ENCODE measurements around the gene MPP3. TPM values are rescaled to one million over a fixed set of nuclear protein-coding genes. Genes with fewer than 3 reads are reported as not detected.
"Not testable (repeated sequence)": the region's sequence is repeated elsewhere in the genome, so short reads cannot be mapped to it uniquely, and the experiment has no call there.

The MPP3 gene
- total and polyA plus RNA-seq, 10 of the 15 experiments (the other 5 are each of a cell fraction or from before 2014, with no cell fraction given), result not detected

DNA sequence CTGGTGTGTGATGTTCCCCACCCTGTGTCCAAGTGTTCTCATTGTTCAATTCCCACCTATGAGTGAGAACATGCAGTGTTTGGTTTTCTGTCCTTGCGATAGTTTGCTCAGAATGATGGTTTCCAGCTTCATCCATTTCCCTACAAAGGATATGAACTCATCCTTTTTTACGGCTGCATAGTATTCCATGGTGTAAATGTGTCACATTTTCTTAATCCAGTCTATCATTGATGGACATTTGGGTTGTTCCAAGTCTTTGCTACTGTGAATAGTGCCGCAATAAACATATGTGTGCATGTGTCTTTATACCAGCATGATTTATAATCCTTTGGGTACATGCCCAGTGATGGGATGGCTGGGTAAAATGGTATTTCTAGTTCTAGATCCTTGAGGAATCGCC is 40.3 kb downstream of the MPP3 start:
- H3K36me3 ChIP-seq (ENCODE audit: control insufficient read depth in 2 of 2, insufficient read depth in 2 of 2, low read length in 1 of 2); H3K4me1 ChIP-seq (ENCODE audit: control insufficient read depth, insufficient read depth, low read length); H3K4me2 ChIP-seq (ENCODE audit: control insufficient read depth, insufficient read depth); SMC1A ChIA-PET (ENCODE audit: uncharacterized antibody, unreplicated experiment); H3K27ac ChIP-seq (ENCODE audit: control insufficient read depth, insufficient read depth); ATAC-seq; BruUV-seq (replicated peaks); H3K9me3 ChIP-seq (replicated peaks; ENCODE audit: control insufficient read depth, insufficient read depth, low read length); H4K20me1 ChIP-seq (ENCODE audit: control insufficient read depth, insufficient read depth); POLR2A ChIA-PET; in situ Hi-C loops (cut with MboI); H2AFZ ChIP-seq (ENCODE audit: control insufficient read depth, low read depth, low read length); H3K4me3 ChIP-seq; H3K79me2 ChIP-seq (ENCODE audit: control insufficient read depth, insufficient read depth, low read length); RAD21 ChIA-PET (ENCODE audit: unreplicated experiment); H3K9ac ChIP-seq (ENCODE audit: control insufficient read depth, insufficient read depth, low read length); H3K27me3 ChIP-seq (replicated peaks in 1 of 2; ENCODE audit: control insufficient read depth in 2 of 2, insufficient read depth in 2 of 2, low read length in 1 of 2); DNase-seq (ENCODE audit: low read depth, low spot score); FAIRE-seq; intact Hi-C loops (cut with micrococcal nuclease; ENCODE audit: unreplicated experiment): not testable (repeated sequence)
- WGBS (ENCODE audit: insufficient coverage, insufficient replicate concordance, low lambda C conversion rate, missing lambda C conversion rate), result 11% methylated on average over 4 of the region's 4 CpGs
- CTCF ChIA-PET, result interaction anchor here (0.6 kb wide), 1 partner anchor 54 kb away, joined by 3 read pairs; the partner anchor contains the start of gene CD300LG

DNA sequence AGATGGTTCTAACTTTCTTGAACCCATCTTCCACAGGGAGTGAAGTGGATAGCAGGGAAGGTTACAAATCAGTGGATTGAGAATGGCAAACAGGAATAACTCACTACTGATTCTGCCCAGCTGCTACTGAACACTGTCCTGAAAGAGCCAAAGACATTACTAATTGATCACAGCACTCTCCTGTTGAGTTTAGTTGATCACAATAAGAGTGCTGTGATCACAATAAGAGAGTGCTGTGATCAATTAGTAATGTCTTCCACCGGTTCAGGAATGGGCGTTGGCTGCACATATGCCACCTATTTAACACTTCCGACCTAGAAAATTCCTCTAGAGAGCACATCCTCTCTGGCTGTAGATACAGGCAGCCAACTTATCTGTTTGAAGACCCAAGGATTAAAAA is 41.4 kb downstream of the MPP3 start:
- DNase-seq (ENCODE audit: low read depth, low spot score), result no peak
- RAD21 ChIA-PET (ENCODE audit: unreplicated experiment), result no interaction called here
- Histone ChIP-seq H3K9ac (ENCODE audit: control insufficient read depth, insufficient read depth, low read length) (no peak overlapping the region), H3K36me3 (ENCODE audit: control insufficient read depth in 2 of 2, insufficient read depth in 2 of 2, low read length in 1 of 2) (no peaks in the 10 kb centered on the region), H3K79me2 (ENCODE audit: control insufficient read depth, insufficient read depth, low read length) (no peaks in the 10 kb centered on the region), H3K4me1 (ENCODE audit: control insufficient read depth, insufficient read depth, low read length) (no peaks in the 10 kb centered on the region), H3K27me3 (replicated peaks in 1 of 2; ENCODE audit: control insufficient read depth in 2 of 2, insufficient read depth in 2 of 2, low read length in 1 of 2) (no peaks in the 10 kb centered on the region), H3K4me2 (ENCODE audit: control insufficient read depth, insufficient read depth) (no peak overlapping the region), H2AFZ (ENCODE audit: control insufficient read depth, low read depth, low read length) (no peak overlapping the region), H3K4me3 (no peak overlapping the region), H3K27ac (ENCODE audit: control insufficient read depth, insufficient read depth) (no peak overlapping the region), H4K20me1 (ENCODE audit: control insufficient read depth, insufficient read depth) (no peaks in the 10 kb centered on the region), H3K9me3 (replicated peaks; ENCODE audit: control insufficient read depth, insufficient read depth, low read length) (no peaks in the 10 kb centered on the region)
- WGBS (ENCODE audit: insufficient coverage, insufficient replicate concordance, low lambda C conversion rate, missing lambda C conversion rate), result 4% methylated on average over 3 of the region's 3 CpGs
- no peak for FAIRE-seq
- POLR2A ChIA-PET, result no interaction called here
- intact Hi-C loops (cut with micrococcal nuclease; ENCODE audit: unreplicated experiment) (no loop called here), in situ Hi-C loops (cut with MboI) (no loop called here)
- CTCF ChIA-PET, result no interaction called here
- ATAC-seq, result peak; percentile 33; the same call in 1 of the 3 replicates
- SMC1A ChIA-PET (ENCODE audit: uncharacterized antibody, unreplicated experiment), result no interaction called here
- BruUV-seq (replicated peaks), result no TSS peak
- TF ChIP-seq NFIC (IDR thresholded peaks at IDR 0.05; ENCODE audit: low read depth, low read length), result no peak
- peak; percentile 64 for TF ChIP-seq NR2C2 (IDR thresholded peaks at IDR 0.05; ENCODE audit: borderline replicate concordance, control insufficient read depth, insufficient read length, low read depth)
- TF ChIP-seq, protein P1, sequence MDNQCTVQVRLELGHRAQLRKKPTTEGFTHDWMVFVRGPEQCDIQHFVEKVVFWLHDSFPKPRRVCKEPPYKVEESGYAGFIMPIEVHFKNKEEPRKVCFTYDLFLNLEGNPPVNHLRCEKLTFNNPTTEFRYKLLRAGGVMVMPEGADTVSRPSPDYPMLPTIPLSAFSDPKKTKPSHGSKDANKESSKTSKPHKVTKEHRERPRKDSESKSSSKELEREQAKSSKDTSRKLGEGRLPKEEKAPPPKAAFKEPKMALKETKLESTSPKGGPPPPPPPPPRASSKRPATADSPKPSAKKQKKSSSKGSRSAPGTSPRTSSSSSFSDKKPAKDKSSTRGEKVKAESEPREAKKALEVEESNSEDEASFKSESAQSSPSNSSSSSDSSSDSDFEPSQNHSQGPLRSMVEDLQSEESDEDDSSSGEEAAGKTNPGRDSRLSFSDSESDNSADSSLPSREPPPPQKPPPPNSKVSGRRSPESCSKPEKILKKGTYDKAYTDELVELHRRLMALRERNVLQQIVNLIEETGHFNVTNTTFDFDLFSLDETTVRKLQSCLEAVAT (IDR thresholded peaks at IDR 0.05), result peak; percentile 99
- TF ChIP-seq SRF (IDR thresholded peaks at IDR 0.05; ENCODE audit: low read depth in 2 of 2, low read length in 2 of 2), result peak in 1 of 2 experiments; percentile 86; a peak in 2 of 4 replicates

All from GM12878 (cell line).